Choroid plexus epithelial cell (primary cell): ENCODE results near the gene CNBD2.
"Not testable (repeated sequence)": the region's sequence is repeated elsewhere in the genome, so short reads cannot be mapped to it uniquely, and the experiment has no call there.

ENCODE experiments used
- DNase-seq: peaks from one replicate; pipeline ENCODE4 v3.0.0-alpha.2; 2010; ENCODE audit warnings: low read depth
- H3K4me3 ChIP-seq: 2 replicates; pipeline ENCODE4 v1.5.1; 2011; ENCODE audit warnings: low read depth, mild to moderate bottlenecking, control low read depth, low read length, moderate library complexity
- CTCF ChIP-seq: conservative IDR thresholded peaks from 2 replicates; pipeline ENCODE4 v1.5.1; 2011; ENCODE audit warnings: low read depth, mild to moderate bottlenecking, control low read depth, inconsistent platforms, low read length, moderate library complexity

Gene CNBD2

GRCh38 chr20:35954907-35955251 is 13.5 kb upstream of the CNBD2 start:
- H3K4me3 ChIP-seq = peak overlapping the region; percentile 99
- peak; percentile 53 for DNase-seq
- TF ChIP-seq CTCF = no peak

GRCh38 chr20:35956616-35957015 is 11.8 kb upstream of the CNBD2 start:
- no peak overlapping the region for H3K4me3 ChIP-seq
- no peak for DNase-seq
- no peak for TF ChIP-seq CTCF

GRCh38 chr20:35959291-35959690 is 9.1 kb upstream of the CNBD2 start:
- not testable (repeated sequence) for H3K4me3 ChIP-seq, DNase-seq

GRCh38 chr20:35963878-35964277 is 4.5 kb upstream of the CNBD2 start:
- TF ChIP-seq CTCF = no peak

GRCh38 chr20:35968930-35969329 is 540 bp downstream of the CNBD2 start:
- H3K4me3 ChIP-seq = no peak overlapping the region
- DNase-seq = no peak
- TF ChIP-seq CTCF = no peak

More at GRCh38 chr20:35963878-35964277, 4.5 kb upstream of the CNBD2 start:
- DNase-seq = no peak
- no peak overlapping the region for H3K4me3 ChIP-seq

GRCh38 chr20:35971981-35972380 is 3.6 kb downstream of the CNBD2 start:
- H3K4me3 ChIP-seq = no peak overlapping the region
- DNase-seq = no peak
- no peak for TF ChIP-seq CTCF

- H3K4me3 ChIP-seq = no peak overlapping the region
- TF ChIP-seq CTCF = no peak
- no peak for DNase-seq
Measured at GRCh38 chr20:35972462-35972861, 4.1 kb downstream of the CNBD2 start.

- DNase-seq = no peak
- no peak overlapping the region for H3K4me3 ChIP-seq
- TF ChIP-seq CTCF = no peak
Measured at GRCh38 chr20:35974256-35974655, 5.9 kb downstream of the CNBD2 start.
